RWPE2 (cell line): Measurements from ENCODE around the gene FASTK.

Experiments used
- ATAC-seq: fragments of 200-7000 bp; cut with Tn5 transposase; 3 replicates; pipeline ENCODE4 v1.9.1; 2021; ENCODE audit warnings: low read depth
- DNase-seq: peaks from one replicate; pipeline ENCODE4 v3.0.0-alpha.2; 2020; ENCODE audit warnings: low spot score
- H3K27ac ChIP-seq: fragments of 450-650 bp; 2 replicates; pipeline ENCODE4 v1.5.1; 2017; ENCODE audit warnings: mild to moderate bottlenecking; ENCODE audit not compliant: poor library complexity, severe bottlenecking
- H3K27me3 ChIP-seq: fragments of 250-450 bp; sonication (Bioruptor Pico); 2 replicates; pipeline ENCODE4 v1.5.1; 2021; ENCODE audit warnings: mild to moderate bottlenecking, moderate library complexity; ENCODE audit not compliant: insufficient read depth, poor library complexity, severe bottlenecking
- H3K36me3 ChIP-seq: fragments of 250-450 bp; sonication (Bioruptor Pico); 2 replicates; pipeline ENCODE4 v1.5.1; 2020; ENCODE audit warnings: low read depth, mild to moderate bottlenecking, moderate library complexity
- H3K4me1 ChIP-seq: fragments of 250-450 bp; sonication (Bioruptor Pico); 2 replicates; pipeline ENCODE4 v1.5.1; 2021; ENCODE audit warnings: mild to moderate bottlenecking, moderate library complexity; ENCODE audit not compliant: insufficient read depth, poor library complexity, severe bottlenecking
- H3K4me3 ChIP-seq: fragments of 250-450 bp; sonication (Bioruptor Pico); 2 replicates; pipeline ENCODE4 v1.5.1; 2021; ENCODE audit warnings: mild to moderate bottlenecking, moderate library complexity; ENCODE audit not compliant: severe bottlenecking
- H3K9me3 ChIP-seq: fragments of 250-450 bp; sonication (Bioruptor Pico); 2 replicates; pipeline ENCODE4 v1.5.1; 2021; ENCODE audit warnings: mild to moderate bottlenecking, moderate library complexity; ENCODE audit not compliant: severe bottlenecking
- CTCF ChIP-seq: fragments of 450-650 bp; IDR thresholded peaks from one replicate; pipeline ENCODE4 v1.5.1; 2017; ENCODE audit warnings: mild to moderate bottlenecking, moderate library complexity; ENCODE audit not compliant: poor library complexity, severe bottlenecking

FASTK gene

GRCh38 chr7:151110236-151110940, 29.8 kb upstream of the FASTK start:
- Histone ChIP-seq H3K27ac (peak overlapping the region; percentile 1), H3K4me3 (no peak overlapping the region), H3K36me3 (no peaks in the 10 kb centered on the region), H3K9me3 (no peaks in the 10 kb centered on the region), H3K4me1 (peaks cover 14% of the 10 kb centered on the region), H3K27me3 (no peaks in the 10 kb centered on the region)
- ATAC-seq: no peak
- TF ChIP-seq CTCF: no peak
- no peak for DNase-seq

- no peak for TF ChIP-seq CTCF
- peaks cover 14% of the 10 kb centered on the region for H3K4me1 ChIP-seq
- peak overlapping the region; percentile 1 for H3K27ac ChIP-seq
- DNase-seq (no peak), ATAC-seq (no peak)
- no peaks in the 10 kb centered on the region for H3K9me3 ChIP-seq
- no peaks in the 10 kb centered on the region for H3K27me3 ChIP-seq
- no peaks in the 10 kb centered on the region; the same call in 1 of the 2 replicates for H3K36me3 ChIP-seq
- H3K4me3 ChIP-seq: no peak overlapping the region
These were observed 28.8 kb upstream of the FASTK start for GRCh38 chr7:151109094-151110048.

GRCh38 chr7:151107882-151108281, 27.3 kb upstream of the FASTK start:
- no peak for TF ChIP-seq CTCF
- Histone ChIP-seq H3K4me3 (no peak overlapping the region), H3K9me3 (no peaks in the 10 kb centered on the region), H3K27me3 (no peaks in the 10 kb centered on the region), H3K36me3 (no peaks in the 10 kb centered on the region; the same call in 1 of the 2 replicates), H3K4me1 (peaks cover under 1% of the 10 kb centered on the region), H3K27ac (no peak overlapping the region)
- ATAC-seq (no peak), DNase-seq (no peak)

GRCh38 chr7:151104411-151105235, 24.0 kb upstream of the FASTK start:
- Histone ChIP-seq H3K4me3 (no peak overlapping the region), H3K27me3 (no peaks in the 10 kb centered on the region), H3K27ac (no peak overlapping the region), H3K36me3 (no peaks in the 10 kb centered on the region; the same call in 1 of the 2 replicates), H3K4me1 (no peaks in the 10 kb centered on the region), H3K9me3 (no peaks in the 10 kb centered on the region)
- ATAC-seq: no peak
- DNase-seq: no peak
- TF ChIP-seq CTCF: no peak
